Skeletal muscle cell (primary cell): ENCODE measurements around the gene POFUT2.

Source experiments
- DNase-seq: peaks from one replicate; pipeline ENCODE4 v3.0.0-alpha.2; 2010; ENCODE audit warnings: low read depth
- H3K4me3 ChIP-seq: 2 replicates; pipeline ENCODE4 v1.5.1; 2011; ENCODE audit warnings: low read depth, mild to moderate bottlenecking, control low read depth, low read length, moderate library complexity

POFUT2 gene, protein sequence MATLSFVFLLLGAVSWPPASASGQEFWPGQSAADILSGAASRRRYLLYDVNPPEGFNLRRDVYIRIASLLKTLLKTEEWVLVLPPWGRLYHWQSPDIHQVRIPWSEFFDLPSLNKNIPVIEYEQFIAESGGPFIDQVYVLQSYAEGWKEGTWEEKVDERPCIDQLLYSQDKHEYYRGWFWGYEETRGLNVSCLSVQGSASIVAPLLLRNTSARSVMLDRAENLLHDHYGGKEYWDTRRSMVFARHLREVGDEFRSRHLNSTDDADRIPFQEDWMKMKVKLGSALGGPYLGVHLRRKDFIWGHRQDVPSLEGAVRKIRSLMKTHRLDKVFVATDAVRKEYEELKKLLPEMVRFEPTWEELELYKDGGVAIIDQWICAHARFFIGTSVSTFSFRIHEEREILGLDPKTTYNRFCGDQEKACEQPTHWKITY

DNA sequence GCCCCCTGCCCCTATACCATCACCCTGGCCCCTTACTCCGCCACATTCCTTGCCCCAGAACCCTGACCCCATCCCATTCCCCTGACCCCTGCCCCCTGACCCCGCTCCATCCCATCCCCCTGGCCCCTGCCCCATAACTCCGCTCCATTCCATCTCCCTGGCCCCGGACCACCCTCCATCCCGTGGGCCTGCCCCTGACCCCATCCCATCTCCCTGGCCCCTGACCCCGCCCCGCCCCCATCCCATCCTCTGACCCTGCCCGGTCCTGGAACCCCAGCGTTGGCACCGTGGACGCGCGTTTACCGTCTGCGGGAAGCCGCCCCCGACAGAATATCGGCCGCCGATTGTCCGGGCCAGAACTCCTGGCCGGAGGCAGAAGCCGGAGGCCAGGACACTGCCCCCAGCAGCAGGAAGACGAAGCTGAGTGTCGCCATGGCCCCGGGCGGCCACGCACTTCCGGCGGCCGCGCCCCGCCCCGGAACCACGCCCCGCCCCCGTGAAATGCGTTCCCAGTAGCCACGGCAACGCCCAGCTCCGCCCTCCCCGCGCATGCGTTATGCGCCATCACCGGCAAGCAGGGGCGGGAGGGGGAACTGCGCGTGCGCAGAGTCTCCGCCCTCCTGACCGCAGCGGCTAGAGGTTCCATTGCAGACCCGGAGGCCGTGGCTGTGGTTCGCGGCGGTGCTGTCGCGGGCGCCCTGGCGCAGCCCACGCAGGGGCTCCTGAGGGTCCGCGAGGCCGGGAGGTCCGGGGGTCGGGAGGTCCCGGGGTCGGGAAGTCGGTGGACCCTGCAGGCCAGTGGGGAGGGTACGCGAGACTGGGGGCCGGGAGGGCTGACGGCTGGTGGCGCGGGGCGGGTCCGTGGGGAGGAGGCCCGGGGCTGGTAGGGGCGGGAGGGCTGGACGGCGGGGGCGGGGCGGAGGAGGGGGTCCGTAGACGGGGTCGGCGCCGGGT is at the start of gene POFUT2:
Gene POFUT2 (minus strand): TSS at position 458 of the 954 bp plus-strand sequence. CDS start 24 bp downstream, at position 434.
- H3K4me3 ChIP-seq = peak within 1 kb of the TSS; percentile 66
- DNase-seq = peak; percentile 70

DNA sequence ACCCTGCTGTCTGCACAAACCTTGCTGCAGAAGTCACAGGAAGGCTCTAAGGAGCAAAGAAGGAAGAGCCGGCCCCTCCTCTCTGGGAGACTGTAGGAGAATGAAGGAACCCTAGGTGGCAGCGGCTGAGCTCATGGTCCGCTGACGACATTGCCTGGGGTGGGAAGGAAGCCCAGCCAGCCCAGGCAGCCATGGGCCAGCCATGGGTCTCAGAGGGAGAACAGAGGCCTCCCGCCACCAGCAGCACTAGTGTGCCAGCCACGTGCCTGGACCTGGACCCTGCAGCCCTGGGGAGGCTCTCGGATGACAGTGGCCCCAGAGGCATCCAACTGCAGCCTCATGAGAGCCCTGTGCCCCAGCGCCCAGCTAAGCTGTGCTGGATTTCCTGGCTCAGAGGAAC is 49.2 kb upstream of the POFUT2 start:
- H3K4me3 ChIP-seq = no peak overlapping the region
- no peak for DNase-seq

DNA sequence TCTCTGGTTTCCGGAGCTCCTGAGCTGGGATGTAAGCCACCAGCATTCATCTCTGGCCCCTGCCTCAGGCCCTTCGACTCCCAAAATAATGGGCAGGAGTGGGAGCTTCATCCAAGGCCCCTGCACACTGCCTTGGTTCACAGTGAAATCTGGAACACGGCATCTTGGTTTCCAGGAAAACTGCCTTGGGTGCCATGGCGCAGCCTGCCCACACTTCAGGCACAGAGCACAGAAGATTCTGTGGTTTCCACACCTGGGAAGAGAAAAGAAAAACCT is 48.8 kb upstream of the POFUT2 start:
- no peak for DNase-seq
- no peak overlapping the region for H3K4me3 ChIP-seq

DNA sequence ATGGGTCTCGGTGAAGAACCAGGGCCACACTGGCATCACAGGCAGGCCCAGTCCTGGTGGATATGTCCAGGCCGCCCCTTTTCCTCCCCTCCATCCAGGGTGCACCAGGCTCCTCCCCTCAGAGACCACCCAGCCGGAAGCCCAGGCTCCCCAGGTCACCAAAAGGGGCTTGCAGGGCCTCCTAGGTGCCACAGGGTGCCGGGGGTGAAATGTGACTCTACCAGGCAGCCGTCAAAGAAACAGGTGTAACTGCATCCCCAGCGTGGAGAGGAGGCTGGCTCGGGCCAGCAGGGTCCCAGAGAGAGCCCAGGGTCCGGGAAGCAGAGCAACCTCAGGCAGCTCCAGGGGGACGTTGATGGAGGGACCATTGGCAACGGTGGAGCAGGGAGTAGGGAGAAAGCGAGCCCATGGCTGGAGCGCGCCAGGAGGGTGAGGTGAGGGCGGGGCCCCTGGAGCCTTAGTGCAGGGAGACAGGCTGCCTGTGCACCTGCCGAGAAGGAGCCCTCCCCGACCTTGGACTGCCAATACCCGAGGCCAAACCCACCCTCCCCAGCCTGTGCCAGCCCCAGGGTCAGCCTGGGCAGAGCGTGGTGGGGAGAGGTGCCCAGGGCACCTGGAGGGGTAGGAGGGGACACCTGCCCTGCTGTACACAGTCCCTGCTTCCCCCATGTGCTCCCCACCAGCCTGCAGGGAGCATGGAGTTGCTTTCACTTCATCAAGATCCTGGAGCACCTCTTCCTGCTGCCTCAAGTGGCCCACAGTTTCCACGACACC is 48.3 kb upstream of the POFUT2 start:
- DNase-seq = no peak
- H3K4me3 ChIP-seq = no peak overlapping the region

DNA sequence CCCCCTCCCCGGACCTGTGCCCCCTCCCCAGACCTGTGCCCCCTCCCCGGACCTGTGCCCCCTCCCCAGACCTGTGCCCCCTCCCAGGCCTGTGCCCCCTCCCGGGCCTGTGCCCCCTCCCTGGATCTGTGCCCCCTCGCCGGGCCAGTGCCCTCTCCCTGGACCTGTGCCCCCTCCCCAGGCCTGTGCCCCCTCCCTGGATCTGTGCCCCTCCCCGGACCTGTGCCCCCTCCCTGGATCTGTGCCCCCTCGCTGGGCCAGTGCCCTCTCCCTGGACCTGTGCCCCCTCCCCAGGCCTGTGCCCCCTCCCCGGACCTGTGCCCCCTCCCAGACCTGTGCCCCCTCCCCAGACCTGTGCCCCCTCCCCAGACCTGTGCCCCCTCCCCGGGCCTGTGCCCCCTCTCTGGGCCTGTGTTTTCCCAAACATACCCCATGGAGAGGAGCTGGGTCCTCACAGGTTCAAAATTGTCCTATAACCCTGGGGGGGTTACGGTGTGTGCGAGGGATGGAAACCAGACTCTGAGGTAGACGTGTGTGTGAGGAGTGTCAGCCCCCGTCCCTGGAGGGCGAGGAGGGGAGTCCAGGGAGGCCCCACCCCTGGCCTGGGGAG is 47.6 kb upstream of the POFUT2 start:
- H3K4me3 ChIP-seq = no peak overlapping the region
- DNase-seq = no peak

DNA sequence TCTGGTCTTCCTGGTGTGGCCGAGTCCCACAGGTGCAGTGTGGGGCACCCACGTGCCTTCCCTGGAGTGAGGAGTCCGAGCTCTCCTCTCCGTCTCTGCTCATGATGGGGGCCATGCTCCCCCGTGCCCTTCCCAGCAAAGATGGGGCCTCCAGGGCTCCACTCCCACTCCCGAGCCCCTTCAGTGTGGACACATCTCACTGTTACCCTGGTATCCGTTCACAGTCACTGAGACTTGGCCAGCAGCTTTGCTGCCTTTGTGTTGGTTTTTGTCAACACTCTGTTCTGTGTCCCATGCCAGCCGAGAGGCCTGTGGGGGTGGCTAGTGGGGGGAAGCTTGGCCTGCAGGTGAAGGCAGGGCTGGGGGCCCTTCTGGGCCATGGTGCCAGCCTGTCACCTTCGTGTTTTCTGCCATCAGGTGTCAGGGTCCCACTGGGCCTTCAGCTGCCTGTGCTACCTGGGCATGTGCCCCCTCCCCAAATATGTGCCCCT is 46.9 kb upstream of the POFUT2 start:
- H3K4me3 ChIP-seq = no peak overlapping the region
- no peak for DNase-seq

GRCh38 chr21:45334134-45334533 is 46.4 kb upstream of the POFUT2 start:
- no peak for DNase-seq

GRCh38 chr21:45333583-45334121 is 46.0 kb upstream of the POFUT2 start:
- no peak overlapping the region for H3K4me3 ChIP-seq
- no peak for DNase-seq

More at GRCh38 chr21:45334134-45334533, 46.4 kb upstream of the POFUT2 start:
- no peak overlapping the region for H3K4me3 ChIP-seq

GRCh38 chr21:45332981-45333582 is 45.4 kb upstream of the POFUT2 start:
- no peak for DNase-seq
- no peak overlapping the region for H3K4me3 ChIP-seq

GRCh38 chr21:45332415-45332814 is 44.7 kb upstream of the POFUT2 start:
- H3K4me3 ChIP-seq = no peak overlapping the region
- no peak for DNase-seq

DNA sequence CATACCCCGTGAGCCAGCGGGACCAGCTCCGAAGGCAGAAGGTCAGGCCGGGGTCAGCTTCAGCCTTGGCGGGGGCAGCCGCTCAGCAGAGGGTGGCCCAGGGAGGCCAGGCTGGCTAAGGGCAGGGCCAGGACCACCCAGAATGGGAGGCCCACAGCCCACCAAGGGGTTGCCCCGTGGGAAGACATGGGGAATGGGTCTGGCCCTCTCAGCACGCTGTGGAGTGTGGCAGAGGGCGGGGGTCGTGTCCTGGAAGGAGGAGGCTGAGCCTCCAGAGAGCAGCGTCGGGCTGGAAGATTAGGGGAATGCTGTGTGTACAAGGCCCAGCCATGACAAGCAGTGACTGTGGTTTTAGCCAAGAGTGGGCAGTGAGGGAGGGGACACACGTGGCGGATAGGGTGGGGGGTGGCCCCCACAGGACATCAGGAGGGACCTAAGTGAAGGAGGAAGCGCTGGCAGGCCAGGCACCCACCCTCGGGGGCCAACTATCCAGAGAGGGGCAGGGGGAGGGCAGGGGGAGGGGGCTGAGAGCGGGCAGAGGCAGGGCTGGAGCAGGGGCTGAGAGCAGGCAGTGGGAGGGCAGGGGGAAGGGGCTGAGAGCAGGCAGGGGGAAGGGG is 43.9 kb upstream of the POFUT2 start:
- DNase-seq = no peak
- no peak overlapping the region for H3K4me3 ChIP-seq

DNA sequence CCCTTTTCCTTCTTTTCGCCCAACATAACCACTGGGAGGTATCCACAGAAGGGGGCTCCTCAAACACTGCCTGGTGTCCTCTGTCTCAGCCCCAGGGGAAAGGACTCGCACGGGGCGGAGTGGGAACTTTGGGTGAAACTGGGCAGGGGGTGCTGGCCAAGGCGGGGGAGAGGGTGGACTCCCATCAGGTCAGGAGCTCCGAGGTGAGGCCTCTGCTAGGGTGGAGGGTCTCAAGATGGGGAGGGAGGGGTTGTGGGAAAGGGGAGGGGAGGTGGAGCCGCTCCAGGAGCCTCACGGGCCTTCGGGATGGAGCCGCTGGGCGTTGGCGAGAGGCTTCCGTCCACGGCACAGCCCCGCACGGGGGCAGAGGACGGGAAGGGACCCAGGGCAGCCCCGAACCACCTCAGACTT is 43.2 kb upstream of the POFUT2 start:
- no peak for DNase-seq
- H3K4me3 ChIP-seq = no peak overlapping the region

DNA sequence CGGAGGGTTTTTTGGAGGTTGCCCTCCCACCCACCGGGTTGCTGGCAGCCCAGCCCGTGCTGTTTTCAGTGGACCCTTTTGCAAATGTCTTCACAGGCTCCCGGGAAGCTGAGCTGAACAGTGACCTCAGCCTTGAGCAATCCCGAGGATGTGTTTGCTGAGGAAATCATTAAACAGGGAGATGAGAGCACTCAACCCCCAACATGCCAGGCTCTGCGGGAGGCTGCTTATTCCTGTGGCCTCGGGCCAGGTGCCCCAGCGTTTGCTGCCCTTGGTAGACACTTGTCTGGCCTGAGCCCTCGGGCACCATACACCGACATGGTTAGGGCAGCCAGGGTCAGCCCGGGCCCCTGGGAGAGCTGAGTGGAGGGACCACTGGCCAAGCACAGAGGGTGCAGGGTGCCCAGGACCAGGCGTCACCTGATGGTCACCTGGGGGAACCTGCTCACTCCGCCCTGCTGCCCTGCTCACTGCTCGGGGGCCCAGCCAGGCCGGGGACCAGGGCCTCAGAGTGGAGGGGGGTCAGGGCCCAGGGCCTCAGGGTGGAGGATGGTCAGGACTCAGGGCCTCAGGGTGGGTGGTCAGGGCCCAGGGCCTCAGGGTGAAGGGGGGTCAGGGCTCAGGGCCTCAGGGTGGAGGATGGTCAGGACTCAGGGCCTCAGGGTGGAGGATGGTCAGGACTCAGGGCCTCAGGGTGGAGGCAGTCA is 42.5 kb upstream of the POFUT2 start:
- H3K4me3 ChIP-seq = no peak overlapping the region
- DNase-seq = peak; percentile 60

- no peak for DNase-seq
Observed at GRCh38 chr21:45329261-45330074, 41.8 kb upstream of the POFUT2 start.

GRCh38 chr21:45328198-45329091 is 40.8 kb upstream of the POFUT2 start:
- no peak for DNase-seq
- no peak overlapping the region for H3K4me3 ChIP-seq

More at GRCh38 chr21:45329261-45330074, 41.8 kb upstream of the POFUT2 start:
- no peak overlapping the region for H3K4me3 ChIP-seq
